Fibroblast of skin of abdomen (primary cell): ENCODE results near the gene NCBP2.
"Not testable (repeated sequence)": the region's sequence is repeated elsewhere in the genome, so short reads cannot be mapped to it uniquely, and the experiment has no call there.

Experiments used
- DNase-seq: peaks from one replicate; pipeline ENCODE4 v3.0.0-alpha.2; 2013

Gene NCBP2

DNA sequence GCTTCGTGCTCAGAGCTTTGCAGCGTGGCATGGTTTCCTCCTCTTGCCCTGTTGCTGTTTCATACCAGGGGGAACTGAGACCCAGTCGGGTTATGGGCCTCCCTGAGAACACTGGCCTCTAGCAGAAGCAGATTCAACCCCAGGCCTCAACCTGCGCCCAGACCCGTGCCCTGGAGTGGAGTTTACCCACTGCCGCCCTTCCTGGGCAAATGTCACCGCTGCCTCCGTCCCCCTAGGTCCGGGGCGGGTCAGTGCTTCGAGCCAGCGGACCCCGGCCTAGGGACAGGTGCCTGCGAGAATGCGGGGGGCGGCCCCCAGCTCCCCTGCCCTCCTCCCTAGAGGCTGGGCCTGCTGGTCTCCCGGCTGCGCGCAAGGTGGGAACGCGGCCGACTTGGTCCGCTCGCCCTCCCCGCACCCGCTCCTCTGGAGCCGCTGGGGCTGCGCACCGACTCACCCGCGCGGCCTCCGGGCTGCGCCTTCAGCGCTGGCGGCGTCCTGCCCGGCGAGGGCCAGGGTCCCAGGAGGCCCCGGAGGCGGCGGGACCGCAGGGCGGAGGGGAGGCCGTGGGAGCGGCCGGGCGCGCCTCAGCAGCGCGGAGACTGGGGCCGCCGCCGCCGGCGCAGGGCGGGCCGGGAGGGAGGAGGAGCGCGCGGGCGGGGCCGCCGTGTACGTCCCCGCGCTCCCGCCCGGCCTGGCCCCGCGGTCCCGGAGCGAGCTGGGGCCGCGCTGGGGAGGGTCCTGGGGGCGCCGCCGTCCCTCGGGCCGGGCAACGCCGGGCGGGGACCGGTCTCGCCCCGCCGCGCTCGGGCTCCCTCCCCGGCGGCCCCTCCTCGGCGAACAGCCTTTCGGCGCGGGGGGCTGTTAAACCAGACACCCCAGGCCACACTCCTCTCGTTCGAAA lies 26.2 kb upstream of the NCBP2 start, which contains the start of gene PIGZ:
Gene PIGZ (minus strand): TSS at position 601 of the 901 bp plus-strand sequence. CDS start 16,802 bp downstream, outside the sequence.
- peak; percentile 23 for DNase-seq

DNA sequence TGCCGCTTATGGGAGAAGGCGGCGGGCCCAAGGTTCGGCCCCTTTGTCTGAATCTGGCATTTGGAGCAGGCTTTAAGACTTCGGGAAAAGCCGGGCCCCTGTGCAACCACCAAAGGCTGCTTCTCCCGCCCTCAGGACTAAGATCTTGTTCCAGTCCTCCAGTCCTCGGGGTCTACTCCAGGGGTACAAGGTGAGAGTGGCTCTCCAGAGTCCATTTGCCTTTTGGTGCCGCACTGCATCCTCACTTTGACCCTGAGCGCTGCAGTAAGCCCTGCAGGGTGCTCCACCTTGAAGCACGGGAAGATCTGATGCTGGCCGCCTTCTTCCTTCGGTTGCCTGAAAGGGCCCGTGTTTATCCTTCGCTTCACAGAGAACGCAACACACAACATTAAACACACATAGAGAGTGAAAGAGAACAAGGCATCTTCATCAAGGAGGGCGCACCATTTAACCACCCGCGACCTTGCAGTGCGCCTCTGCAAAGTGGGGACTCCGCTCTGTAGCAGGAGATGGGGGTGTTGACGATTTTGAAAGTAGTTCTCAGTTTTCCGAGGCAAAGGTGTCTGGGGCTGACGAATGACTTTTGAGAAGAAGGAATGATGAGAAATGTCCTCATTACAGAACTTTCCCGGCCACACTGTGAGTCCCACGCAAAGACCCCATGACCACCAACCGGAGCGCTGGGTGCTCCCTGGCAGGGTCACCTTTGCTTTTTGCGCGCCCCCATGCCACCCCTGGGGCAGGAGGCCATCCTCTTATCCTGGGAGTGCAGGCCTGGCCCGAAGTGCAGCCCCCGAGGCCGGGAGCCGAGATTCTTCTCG lies 25.3 kb upstream of the NCBP2 start:
- DNase-seq: no peak

DNA sequence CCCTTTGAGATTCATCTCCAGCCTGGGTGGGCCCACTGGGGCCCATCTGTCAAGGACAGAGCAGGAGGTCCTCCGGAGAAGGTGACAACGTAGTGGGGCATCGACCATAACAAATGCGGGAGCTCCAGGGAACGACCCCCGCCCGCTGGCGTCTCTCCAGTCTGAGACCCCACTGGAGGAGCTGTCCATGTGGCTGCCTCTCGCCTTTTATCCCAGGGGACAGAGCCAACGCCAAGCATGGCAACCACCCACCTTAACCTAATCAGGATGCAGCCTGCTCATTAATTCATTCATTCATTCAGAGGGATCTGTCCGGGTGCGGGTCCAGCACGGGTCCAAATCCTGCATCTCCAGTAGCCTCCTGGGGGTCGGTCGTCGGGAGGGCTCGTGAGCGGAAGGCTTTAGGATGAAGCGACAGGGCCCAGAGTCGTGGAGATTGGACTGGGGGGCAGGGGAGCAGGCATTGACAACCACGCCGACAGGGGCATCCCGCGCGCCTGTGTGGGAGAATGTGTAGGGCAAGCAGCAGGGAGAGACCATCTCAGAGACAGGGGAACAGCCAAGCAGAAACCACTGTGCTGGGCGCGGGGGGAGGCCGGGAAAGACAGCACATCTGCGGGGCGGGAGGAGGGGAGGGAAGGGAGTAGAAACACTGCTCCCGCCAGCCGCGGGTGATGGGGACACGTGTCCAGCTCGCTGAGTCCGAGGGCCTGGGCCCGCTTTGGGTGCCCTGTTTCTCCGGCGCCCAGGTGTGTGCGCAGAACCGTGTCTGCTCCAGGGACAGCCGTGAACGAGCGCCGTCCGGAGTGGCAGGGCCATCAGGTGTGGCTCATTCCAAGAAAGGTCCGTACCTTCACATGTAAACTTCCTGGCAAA lies 24.4 kb upstream of the NCBP2 start:
- DNase-seq: peak; percentile 28

DNA sequence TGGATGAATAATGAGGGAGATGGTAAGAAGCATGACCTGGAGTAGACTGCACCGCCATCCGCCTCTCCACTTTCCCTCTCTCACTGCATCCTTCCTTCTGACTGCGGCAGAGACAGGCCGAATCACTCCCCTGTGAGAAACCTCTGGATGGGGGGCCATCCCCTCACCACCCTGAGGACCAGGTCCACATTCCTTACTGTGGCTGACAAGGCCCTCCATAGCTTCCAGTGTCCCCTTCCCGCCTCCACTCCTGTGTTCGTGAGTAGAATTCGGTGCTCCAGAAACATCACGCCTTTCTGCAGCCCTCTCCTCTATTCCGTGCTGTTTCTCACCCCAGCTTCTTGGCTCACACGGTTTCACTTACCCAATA lies 23.5 kb upstream of the NCBP2 start:
- DNase-seq: no peak

DNA sequence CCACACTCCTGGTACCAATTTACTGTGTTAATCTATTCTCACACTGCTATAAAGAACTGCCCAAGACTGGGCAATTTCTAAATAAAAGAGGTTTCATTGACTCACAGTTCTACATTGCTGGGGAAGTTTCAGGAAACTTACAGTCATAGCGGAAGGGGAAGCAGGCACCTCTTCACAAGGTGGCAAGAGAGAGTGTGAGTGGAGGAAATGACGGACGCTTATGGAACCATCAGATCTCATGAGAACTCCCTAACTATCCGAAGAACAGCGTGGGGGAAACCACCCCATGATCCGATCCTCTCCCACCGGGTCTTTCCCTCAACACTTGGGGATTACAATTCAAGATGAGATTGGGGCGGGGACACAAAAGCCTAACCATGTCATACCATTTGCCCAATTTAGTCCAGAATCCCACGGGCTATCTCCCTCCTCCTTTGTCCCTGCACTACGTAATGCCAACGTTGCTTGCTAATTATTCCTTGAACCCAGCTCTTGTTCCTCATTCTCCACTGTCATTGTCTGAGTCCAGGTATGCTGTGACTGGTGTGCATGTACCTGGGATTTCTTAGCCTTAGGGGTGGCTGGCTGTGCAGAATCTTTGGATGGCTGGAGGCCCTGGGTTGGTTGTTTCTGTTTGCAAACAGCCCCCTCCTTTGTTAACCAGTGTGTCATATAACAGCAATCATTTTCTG lies 22.9 kb upstream of the NCBP2 start:
- no peak for DNase-seq

DNA sequence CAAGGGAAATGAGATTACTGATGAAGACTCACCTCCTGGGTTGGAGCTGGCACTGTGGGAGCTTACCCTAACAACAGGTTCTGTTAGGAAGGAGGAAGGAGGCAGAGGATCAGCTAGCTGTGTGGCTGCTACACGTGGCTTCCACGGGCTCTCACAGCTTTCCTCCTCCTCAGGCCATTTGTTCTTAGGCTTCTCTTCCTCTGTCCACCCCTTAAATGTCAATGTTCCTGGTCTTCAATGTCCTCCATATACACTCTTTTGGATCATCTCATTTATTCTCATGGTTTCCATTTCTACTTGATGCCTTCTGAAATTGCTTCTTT lies 21.3 kb upstream of the NCBP2 start:
- DNase-seq: no peak

GRCh38 chr3:196962930-196963630 lies 20.8 kb upstream of the NCBP2 start:
- no peak for DNase-seq

- no peak for DNase-seq
These were observed 20.0 kb upstream of the NCBP2 start for GRCh38 chr3:196962108-196962929.

GRCh38 chr3:196954832-196955231 lies 12.5 kb upstream of the NCBP2 start:
- DNase-seq: no peak

DNA sequence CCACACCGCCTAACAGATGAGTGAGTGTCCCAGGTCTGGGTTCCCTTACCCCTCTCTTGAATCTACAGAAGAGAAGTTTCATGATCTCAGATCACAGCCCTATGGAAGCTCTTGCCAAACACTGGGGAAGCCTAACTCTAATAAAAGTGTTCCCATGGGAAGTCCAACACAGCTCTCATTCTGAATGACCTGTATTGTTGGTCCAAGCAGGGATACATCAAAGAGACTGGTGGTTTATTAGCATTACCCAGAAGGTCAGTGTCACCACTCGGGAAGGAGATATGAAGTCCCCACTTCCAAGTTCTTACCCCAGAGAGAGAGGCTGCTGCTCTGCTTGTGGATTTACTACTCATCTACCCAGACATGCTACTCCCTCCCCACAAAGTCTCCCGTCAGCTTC lies 9.0 kb upstream of the NCBP2 start:
- no peak for DNase-seq

- DNase-seq: no peak
These were observed 7.4 kb upstream of the NCBP2 start for GRCh38 chr3:196949750-196950149.

DNA sequence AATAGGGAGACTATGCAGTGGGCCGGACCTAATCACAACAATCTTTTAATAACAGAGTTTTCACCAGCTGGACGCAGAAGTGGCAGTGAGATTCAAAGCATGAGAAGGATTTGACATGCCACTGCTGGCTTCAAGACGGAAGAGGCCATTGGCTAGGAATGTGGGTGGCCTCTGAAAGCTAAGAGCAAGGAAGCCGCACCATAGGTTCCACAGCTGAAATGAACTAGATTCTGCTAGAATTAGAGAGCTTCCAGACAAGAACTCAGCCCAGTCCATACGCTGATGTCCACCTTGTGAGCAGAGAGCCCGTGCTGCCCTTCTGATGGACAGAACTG lies 6.9 kb upstream of the NCBP2 start:
- DNase-seq: no peak

- no peak for DNase-seq
These were observed 6.3 kb upstream of the NCBP2 start for GRCh38 chr3:196948442-196949284.

DNA sequence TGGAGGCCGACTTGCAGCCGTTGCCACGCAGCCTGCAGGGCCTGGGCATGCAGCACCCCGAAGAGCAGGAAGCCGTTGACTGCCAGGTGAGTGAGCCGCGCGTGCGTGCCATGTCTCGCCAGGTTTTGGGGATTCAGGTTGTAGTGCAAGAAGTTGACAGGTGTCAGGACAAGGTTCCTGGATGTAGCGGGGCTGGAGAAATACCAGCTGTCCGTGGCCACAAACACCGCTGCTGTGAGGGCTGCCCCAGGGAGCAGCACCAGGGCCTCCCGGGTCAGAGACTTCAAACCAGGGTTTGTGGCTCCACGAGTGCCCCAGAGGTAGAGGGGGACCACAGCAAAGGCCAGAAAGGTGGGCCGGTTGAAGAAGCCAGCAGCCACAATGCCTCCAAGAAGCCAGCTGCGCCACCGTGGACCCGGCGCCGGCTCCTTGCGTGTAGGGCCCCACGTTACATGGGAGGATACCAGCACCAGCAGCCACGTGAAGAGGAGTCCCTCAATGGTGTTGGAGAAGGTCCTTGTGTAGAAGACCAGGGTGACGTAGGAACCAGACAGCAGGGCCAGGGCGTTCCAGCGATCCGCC lies 5.6 kb upstream of the NCBP2 start:
- DNase-seq: no peak

GRCh38 chr3:196947136-196947859 lies 5.0 kb upstream of the NCBP2 start:
- no peak for DNase-seq

- not testable (repeated sequence) for DNase-seq
These were observed 1.9 kb upstream of the NCBP2 start for GRCh38 chr3:196944037-196944790.

DNA sequence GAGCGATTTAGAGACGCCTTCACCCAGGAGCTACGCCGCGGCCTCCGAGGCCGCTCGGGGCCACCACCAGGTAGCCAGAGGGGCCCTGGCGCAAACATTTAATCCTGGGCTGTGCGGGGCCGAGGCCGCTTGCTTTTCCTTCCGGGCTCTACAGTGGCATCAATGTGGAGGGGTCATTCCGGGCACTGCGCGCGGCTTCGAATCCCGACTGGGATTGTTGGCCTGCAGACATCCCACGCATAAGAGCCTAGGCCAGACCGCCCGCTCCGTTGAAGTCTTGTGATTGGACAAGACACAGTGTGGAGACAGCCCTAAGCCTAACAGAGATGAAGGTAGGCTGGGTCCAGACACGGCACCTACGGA lies 568 bp upstream of the NCBP2 start:
- peak; percentile 5 for DNase-seq

- no peak for DNase-seq
These were observed 551 bp downstream of the NCBP2 start for GRCh38 chr3:196941729-196942225.
